ENCODE results near the gene DGKZ. TPM values are rescaled to one million over a fixed set of nuclear protein-coding genes. Genes with fewer than 3 reads are reported as not detected.

The DGKZ gene
- total and polyA plus RNA-seq, 2 of the 13 experiments (the other 11 are each of a cell fraction or from before 2014, with no cell fraction given) = 15.8 to 20.7 TPM

GRCh38 chr11:46385169-46386004 is 38.1 kb downstream of the DGKZ start:
- in situ Hi-C loops (cut with HindIII; ENCODE audit: extremely low pct_ligation_motif_present, low pct_unique_long_range_greater_than_20kb) = loop anchor here (5.0 kb wide), 1 partner anchor 147 kb away; no protein-coding TSS in a partner anchor
- Histone ChIP-seq H3K9me3 (ENCODE audit: low read length) (no peaks in the 10 kb centered on the region), H3K4me2 (ENCODE audit: low read depth, low read length) (no peak overlapping the region), H3K36me3 (replicated peaks in 1 of 2; ENCODE audit: control insufficient read depth in 1 of 2, insufficient read depth in 2 of 2, low read length in 2 of 2) (0 out of 5 replicates have a peak, but pooled peaks cover 0 to 1% of the 10 kb centered on the region in 2 experiments), H4K20me1 (ENCODE audit: insufficient read depth, low read length) (peaks cover 11% of the 10 kb centered on the region), H3K79me2 (ENCODE audit: insufficient read depth, low read length) (peaks cover 4% of the 10 kb centered on the region), H3K27ac (ENCODE audit: extremely low read length, insufficient read depth, low read length) (no peak overlapping the region), H2AFZ (ENCODE audit: low read length) (no peak overlapping the region), H3K27me3 (ENCODE audit: control insufficient read depth in 1 of 2, insufficient read depth in 2 of 2, low read length in 2 of 2) (peaks cover 7 to 28% of the 10 kb centered on the region in 2 experiments), H3K9ac (ENCODE audit: insufficient read depth, low read depth, low read length) (no peak overlapping the region), H3K4me1 (ENCODE audit: insufficient read depth, low read length) (peaks cover 58% of the 10 kb centered on the region), H3K4me3 (replicated peaks in 1 of 3; ENCODE audit: insufficient read depth in 1 of 3, low read depth in 2 of 3, low read length in 3 of 3) (no peak overlapping the region)
- POLR2A ChIA-PET = no interaction called here
- DNase-seq (ENCODE audit: low spot score) (no peak), FAIRE-seq (no peak), ATAC-seq (no peak)
- CTCF ChIA-PET (ENCODE audit: low intra/inter-chr PET ratio, low total read pairs) = no interaction called here
- TF ChIP-seq POLR2AphosphoS2 (IDR thresholded peaks at IDR 0.05; ENCODE audit: low read depth, low read length) = no peak
- TF ChIP-seq NR2F1 (CRISPR knock-in tag; IDR thresholded peaks at IDR 0.05) = no peak
- TF ChIP-seq ZNF333 (CRISPR knock-in tag; IDR thresholded peaks at IDR 0.05; ENCODE audit: borderline replicate concordance) = no peak
- no peak for TF ChIP-seq RBFOX2 (IDR thresholded peaks at IDR 0.05; ENCODE audit: low read depth, low read length)
- no peak for TF ChIP-seq PLRG1 (conservative IDR thresholded peaks at IDR 0.05)
- no peak for TF ChIP-seq MAFF (IDR thresholded peaks at IDR 0.05; ENCODE audit: low read depth, low read length)
- TF ChIP-seq ZBTB7A (CRISPR knock-in tag; IDR thresholded peaks at IDR 0.05) = no peak
- no peak for TF ChIP-seq ZFP90 (CRISPR knock-in tag; IDR thresholded peaks at IDR 0.05; ENCODE audit: borderline replicate concordance)
- TF ChIP-seq MATR3 (CRISPR knock-in tag; IDR thresholded peaks at IDR 0.05) = no peak
- TF ChIP-seq ZNF253 (CRISPR knock-in tag; IDR thresholded peaks at IDR 0.05; ENCODE audit: borderline replicate concordance) = no peak
- TF ChIP-seq, protein P1, sequence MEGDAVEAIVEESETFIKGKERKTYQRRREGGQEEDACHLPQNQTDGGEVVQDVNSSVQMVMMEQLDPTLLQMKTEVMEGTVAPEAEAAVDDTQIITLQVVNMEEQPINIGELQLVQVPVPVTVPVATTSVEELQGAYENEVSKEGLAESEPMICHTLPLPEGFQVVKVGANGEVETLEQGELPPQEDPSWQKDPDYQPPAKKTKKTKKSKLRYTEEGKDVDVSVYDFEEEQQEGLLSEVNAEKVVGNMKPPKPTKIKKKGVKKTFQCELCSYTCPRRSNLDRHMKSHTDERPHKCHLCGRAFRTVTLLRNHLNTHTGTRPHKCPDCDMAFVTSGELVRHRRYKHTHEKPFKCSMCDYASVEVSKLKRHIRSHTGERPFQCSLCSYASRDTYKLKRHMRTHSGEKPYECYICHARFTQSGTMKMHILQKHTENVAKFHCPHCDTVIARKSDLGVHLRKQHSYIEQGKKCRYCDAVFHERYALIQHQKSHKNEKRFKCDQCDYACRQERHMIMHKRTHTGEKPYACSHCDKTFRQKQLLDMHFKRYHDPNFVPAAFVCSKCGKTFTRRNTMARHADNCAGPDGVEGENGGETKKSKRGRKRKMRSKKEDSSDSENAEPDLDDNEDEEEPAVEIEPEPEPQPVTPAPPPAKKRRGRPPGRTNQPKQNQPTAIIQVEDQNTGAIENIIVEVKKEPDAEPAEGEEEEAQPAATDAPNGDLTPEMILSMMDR (CRISPR knock-in tag; IDR thresholded peaks at IDR 0.05) = no peak
- TF ChIP-seq WIZ (CRISPR knock-in tag; IDR thresholded peaks at IDR 0.05) = no peak
- no peak for TF ChIP-seq SMAD3 (CRISPR knock-in tag; IDR thresholded peaks at IDR 0.05)
- no TSS peak for BruUV-seq (replicated peaks)
- WGBS (ENCODE audit: low lambda C conversion rate) = 90% methylated on average over 26 of the region's 47 CpGs
- intact Hi-C loops (cut with micrococcal nuclease; ENCODE audit: unreplicated experiment) = no loop called here

All from HepG2 (cell line).